ENCODE data around the gene RAB5B.

Gene RAB5B

GRCh38 chr12:55955800-55956508, 17.9 kb upstream of the RAB5B start:
- H3K79me2 ChIP-seq (ENCODE audit: insufficient read depth, low read length), result no peaks in the 10 kb centered on the region
- no peak overlapping the region for H3K9ac ChIP-seq (ENCODE audit: low read length)
- H3K27me3 ChIP-seq (ENCODE audit: low read length), result no peaks in the 10 kb centered on the region
- no peaks in the 10 kb centered on the region for H3K36me3 ChIP-seq (ENCODE audit: low read length)
- H3K4me3 ChIP-seq (ENCODE audit: insufficient read depth, low read length, poor library complexity, severe bottlenecking), result no peak overlapping the region
- H4K20me1 ChIP-seq (ENCODE audit: low read depth, low read length), result no peaks in the 10 kb centered on the region
- no peaks in the 10 kb centered on the region for H3K9me3 ChIP-seq (ENCODE audit: insufficient read depth, low read length)
- H2AFZ ChIP-seq (ENCODE audit: low read depth, low read length, severe bottlenecking), result no peak overlapping the region
- H3K9me2 ChIP-seq (replicated peaks; ENCODE audit: insufficient read depth, low read length), result no peaks in the 10 kb centered on the region
- no peak overlapping the region for H3K4me2 ChIP-seq (ENCODE audit: low read depth, low read length, poor library complexity, severe bottlenecking)
- no peaks in the 10 kb centered on the region for H3F3A ChIP-seq (ENCODE audit: insufficient read depth)
- H3K27ac ChIP-seq (ENCODE audit: low read depth, low read length), result no peak overlapping the region
- no peak for TF ChIP-seq CTCF (IDR thresholded peaks at IDR 0.05; ENCODE audit: insufficient read depth, low read length, poor library complexity, severe bottlenecking)
- TF ChIP-seq EZH2phosphoT487 (conservative IDR thresholded peaks at IDR 0.05; ENCODE audit: low read length), result no peak

GRCh38 chr12:55957106-55957859, 16.6 kb upstream of the RAB5B start:
- TF ChIP-seq CTCF (IDR thresholded peaks at IDR 0.05; ENCODE audit: insufficient read depth, low read length, poor library complexity, severe bottlenecking), result no peak
- TF ChIP-seq EZH2phosphoT487 (conservative IDR thresholded peaks at IDR 0.05; ENCODE audit: low read length), result no peak
- H3K27ac ChIP-seq (ENCODE audit: low read depth, low read length), result no peak overlapping the region
- no peaks in the 10 kb centered on the region for H3K27me3 ChIP-seq (ENCODE audit: low read length)
- no peak overlapping the region for H3K4me3 ChIP-seq (ENCODE audit: insufficient read depth, low read length, poor library complexity, severe bottlenecking)
- no peaks in the 10 kb centered on the region for H3K79me2 ChIP-seq (ENCODE audit: insufficient read depth, low read length)
- no peak overlapping the region for H3K4me2 ChIP-seq (ENCODE audit: low read depth, low read length, poor library complexity, severe bottlenecking)
- H3F3A ChIP-seq (ENCODE audit: insufficient read depth), result no peaks in the 10 kb centered on the region
- no peak overlapping the region for H2AFZ ChIP-seq (ENCODE audit: low read depth, low read length, severe bottlenecking)
- H4K20me1 ChIP-seq (ENCODE audit: low read depth, low read length), result no peaks in the 10 kb centered on the region
- no peaks in the 10 kb centered on the region for H3K9me2 ChIP-seq (replicated peaks; ENCODE audit: insufficient read depth, low read length)
- no peaks in the 10 kb centered on the region for H3K36me3 ChIP-seq (ENCODE audit: low read length)
- H3K9ac ChIP-seq (ENCODE audit: low read length), result no peak overlapping the region
- no peaks in the 10 kb centered on the region for H3K9me3 ChIP-seq (ENCODE audit: insufficient read depth, low read length)

- H2AFZ ChIP-seq (ENCODE audit: low read depth, low read length, severe bottlenecking), result no peak overlapping the region
- no peaks in the 10 kb centered on the region for H3K9me2 ChIP-seq (replicated peaks; ENCODE audit: insufficient read depth, low read length)
- TF ChIP-seq CTCF (IDR thresholded peaks at IDR 0.05; ENCODE audit: insufficient read depth, low read length, poor library complexity, severe bottlenecking), result no peak
- TF ChIP-seq EZH2phosphoT487 (conservative IDR thresholded peaks at IDR 0.05; ENCODE audit: low read length), result no peak
These were observed 10.1 kb upstream of the RAB5B start for GRCh38 chr12:55963760-55964159.

More at GRCh38 chr12:55963760-55964159, 10.1 kb upstream of the RAB5B start:
- no peaks in the 10 kb centered on the region for H3K9me3 ChIP-seq (ENCODE audit: insufficient read depth, low read length)
- no peak overlapping the region for H3K27ac ChIP-seq (ENCODE audit: low read depth, low read length)
- H3K27me3 ChIP-seq (ENCODE audit: low read length), result no peaks in the 10 kb centered on the region
- H3K9ac ChIP-seq (ENCODE audit: low read length), result no peak overlapping the region
- no peak overlapping the region for H3K4me3 ChIP-seq (ENCODE audit: insufficient read depth, low read length, poor library complexity, severe bottlenecking)
- H3F3A ChIP-seq (ENCODE audit: insufficient read depth), result no peaks in the 10 kb centered on the region; the same call in 1 of the 2 replicates
- H3K79me2 ChIP-seq (ENCODE audit: insufficient read depth, low read length), result peaks cover 21% of the 10 kb centered on the region
- no peaks in the 10 kb centered on the region for H4K20me1 ChIP-seq (ENCODE audit: low read depth, low read length)
- H3K4me2 ChIP-seq (ENCODE audit: low read depth, low read length, poor library complexity, severe bottlenecking), result no peak overlapping the region
- H3K36me3 ChIP-seq (ENCODE audit: low read length), result peaks cover 8% of the 10 kb centered on the region; the same call in 1 of the 2 replicates
